GM12872 (cell line): ENCODE data around the gene MSMP.

Experiments
- CTCF ChIP-seq: IDR thresholded peaks from 3 replicates; pipeline ENCODE4 v1.5.1; 2011; ENCODE audit warnings: low read depth, mild to moderate bottlenecking, low read length, moderate library complexity; ENCODE audit not compliant: insufficient read depth

MSMP gene

GRCh38 chr9:35754264-35754663 lies at the start of gene MSMP:
TSS of gene MSMP (minus strand) at chr9:35754276. CDS start at chr9:35754129, 147 bp downstream.
- TF ChIP-seq CTCF, result no peak

DNA sequence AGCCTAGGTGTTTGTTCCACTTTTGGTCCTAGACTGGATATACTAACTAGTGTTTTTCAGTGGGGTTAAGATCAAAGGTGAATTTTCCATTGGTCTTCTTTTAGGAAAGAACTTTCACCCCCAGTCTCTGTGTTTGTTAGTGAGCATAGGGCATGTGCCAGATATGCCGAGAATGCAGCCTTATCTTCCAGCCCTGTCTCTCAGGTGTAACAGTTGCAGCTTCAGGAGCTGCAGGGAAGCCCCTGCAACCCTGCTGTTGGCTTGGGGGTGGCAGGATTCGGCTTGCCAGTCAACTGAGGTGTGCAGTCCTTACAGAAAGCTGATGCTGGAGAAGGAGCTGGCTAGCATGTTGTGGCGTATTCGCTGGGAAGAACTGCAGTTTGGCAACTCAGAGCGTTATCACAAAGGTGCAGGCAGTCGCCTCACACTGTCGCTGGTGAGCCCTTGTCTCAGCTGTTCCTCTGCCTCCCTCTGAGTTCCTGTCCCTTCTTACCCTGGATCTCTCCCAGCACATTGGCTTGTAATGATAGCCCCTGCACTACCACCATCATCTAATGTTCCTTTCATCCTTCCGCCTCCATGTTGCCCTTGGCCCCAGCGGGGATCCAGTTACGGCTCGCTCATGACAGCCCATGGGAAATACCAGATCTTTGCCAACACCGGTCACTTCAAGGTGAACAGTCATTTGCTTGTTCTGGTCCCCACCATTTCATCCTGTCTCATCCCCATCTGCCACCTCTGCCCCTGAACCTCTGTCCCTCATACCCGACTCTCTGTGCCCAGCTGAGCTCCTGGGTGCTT lies 47.5 kb upstream of the MSMP start:
- no peak for TF ChIP-seq CTCF

- TF ChIP-seq CTCF, result no peak
Observed at GRCh38 chr9:35800530-35800929, 46.5 kb upstream of the MSMP start.

DNA sequence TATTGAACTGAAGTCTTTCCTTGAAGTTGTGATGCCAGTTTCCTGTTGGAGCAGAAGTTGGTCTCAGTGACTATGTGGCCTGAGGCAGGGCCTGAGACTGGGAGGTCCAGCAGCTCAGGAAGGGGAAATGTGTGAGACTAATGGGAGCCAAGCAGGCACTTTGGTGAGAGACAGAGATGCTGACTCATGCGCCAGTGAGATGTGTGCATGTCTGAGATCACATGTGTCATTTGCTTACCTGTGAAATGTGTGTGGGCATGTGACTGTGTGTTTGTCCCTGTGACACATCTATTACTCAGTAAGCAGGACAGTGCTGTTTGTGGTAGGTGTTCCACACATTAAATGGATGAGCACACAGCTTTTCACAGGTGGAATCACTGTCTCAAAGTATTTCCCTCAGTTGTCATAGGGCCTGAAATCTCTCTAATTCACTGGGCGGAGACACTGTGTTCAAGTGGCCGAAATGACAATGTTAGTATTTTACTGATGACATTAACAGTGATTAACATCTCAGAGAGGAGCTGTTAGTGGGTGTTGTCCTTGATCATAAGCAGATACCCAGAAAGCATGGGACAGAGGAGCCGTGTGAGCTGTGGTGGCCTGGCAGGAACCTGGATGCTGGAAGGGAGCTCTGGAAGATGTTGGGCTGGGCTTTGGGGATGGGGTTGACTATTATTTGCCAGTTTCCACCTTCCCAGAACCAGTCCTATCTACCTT lies 44.7 kb upstream of the MSMP start:
- TF ChIP-seq CTCF, result no peak

DNA sequence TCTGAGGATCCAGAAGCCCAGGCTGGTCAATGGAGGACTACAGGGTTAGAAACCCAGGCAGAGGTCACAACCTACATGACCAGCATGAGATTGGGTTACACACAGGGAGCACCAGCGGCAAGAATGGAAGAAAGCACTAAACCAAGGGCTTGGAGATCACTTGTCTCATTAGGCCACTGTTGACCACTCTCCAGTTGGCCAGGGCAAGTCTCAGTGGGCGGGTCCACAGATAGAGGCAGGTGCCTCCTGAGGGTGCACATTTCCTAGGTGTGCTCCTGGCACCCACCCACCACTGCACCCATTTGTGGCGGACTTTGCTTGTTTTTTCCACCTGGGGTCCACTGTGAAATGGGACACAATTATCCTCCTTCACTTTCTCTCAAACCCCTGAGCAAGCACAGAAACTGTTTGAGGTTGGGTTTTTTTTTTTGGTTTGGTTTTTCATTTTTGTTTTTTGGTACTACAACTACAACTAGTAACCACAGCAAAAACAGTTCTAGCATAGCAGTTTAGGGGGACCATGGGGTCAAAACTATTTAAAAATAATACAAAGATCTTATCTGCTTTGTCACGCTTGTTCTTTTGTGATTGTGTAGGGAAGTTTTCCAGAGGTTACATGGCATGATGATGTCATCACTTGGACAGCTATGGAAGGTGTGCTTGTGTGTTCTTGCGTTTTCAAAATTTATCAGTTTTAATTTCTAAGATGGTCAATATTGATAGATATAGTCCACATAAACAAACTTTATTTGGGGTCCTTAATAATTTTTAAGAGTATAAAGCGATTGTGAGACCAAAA lies 43.4 kb upstream of the MSMP start:
- no peak for TF ChIP-seq CTCF

- TF ChIP-seq CTCF, result no peak
Observed at GRCh38 chr9:35795695-35796094, 41.6 kb upstream of the MSMP start.

DNA sequence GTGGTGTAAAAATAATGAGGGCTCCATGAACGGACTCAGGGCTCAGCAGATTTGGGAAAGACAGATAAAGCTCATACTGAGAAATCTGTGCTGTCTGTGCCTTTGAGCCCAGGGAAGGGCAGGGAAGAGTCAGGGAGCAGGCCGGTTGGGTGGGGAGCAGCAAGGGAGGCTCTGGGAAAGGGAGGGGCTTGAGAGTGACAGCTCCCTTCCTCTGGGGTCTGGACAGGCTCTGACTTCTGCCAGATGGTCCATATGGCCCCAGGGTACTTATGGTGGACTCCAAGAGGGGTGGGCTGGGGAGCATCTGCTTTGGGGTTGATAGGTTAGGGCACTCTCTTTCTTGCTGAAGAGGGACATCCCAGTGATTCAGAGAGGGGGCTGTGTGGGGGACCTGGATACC lies 39.4 kb upstream of the MSMP start:
- no peak for TF ChIP-seq CTCF
